Fibroblast of villous mesenchyme (primary cell): ENCODE data around the gene FKBP9. TPM values are rescaled to one million over a fixed set of nuclear protein-coding genes. Genes with fewer than 3 reads are reported as not detected.
A peak's percentile ranks its signal among the peaks of the same experiment; 100 is the strongest.

Experiments
- DNase-seq: peaks from one replicate; pipeline ENCODE4 v3.0.0-alpha.2; 2010; ENCODE audit warnings: low read depth
- H3K4me3 ChIP-seq: 2 replicates; pipeline ENCODE4 v1.5.1; 2011; ENCODE audit warnings: low read depth, mild to moderate bottlenecking, low read length
- total RNA-seq: library from RNA; depleted of rRNA; stranded (reverse); fragments of >200 nt; gene quantifications from 2 replicates; pipeline ENCODE4 v1.2.3, GENCODE V29; 2012
- TF ChIP-seq, protein P1 (sequence below): IDR thresholded peaks from 2 replicates; pipeline ENCODE4 v1.5.1; 2012; ENCODE audit warnings: low read depth, mild to moderate bottlenecking, low read length; ENCODE audit not compliant: insufficient read depth

The FKBP9 gene
- total RNA-seq, 1 donor = 224 TPM

DNA sequence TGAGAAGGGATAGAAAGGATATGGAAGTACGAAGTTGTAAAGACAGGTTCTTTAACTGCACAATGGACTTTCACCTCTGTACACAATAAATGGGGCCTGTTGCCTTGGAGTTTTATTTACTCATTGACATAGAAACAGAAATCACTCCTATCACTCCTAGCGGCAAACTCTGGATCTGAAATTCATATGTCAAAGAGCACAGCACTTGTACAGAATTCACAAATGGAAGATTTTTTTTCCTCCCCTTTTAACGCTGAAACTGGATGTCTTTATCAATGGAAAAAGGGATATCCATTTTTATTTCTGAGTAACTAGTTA is 87.1 kb downstream of the FKBP9 start:
- TF ChIP-seq, protein P1, sequence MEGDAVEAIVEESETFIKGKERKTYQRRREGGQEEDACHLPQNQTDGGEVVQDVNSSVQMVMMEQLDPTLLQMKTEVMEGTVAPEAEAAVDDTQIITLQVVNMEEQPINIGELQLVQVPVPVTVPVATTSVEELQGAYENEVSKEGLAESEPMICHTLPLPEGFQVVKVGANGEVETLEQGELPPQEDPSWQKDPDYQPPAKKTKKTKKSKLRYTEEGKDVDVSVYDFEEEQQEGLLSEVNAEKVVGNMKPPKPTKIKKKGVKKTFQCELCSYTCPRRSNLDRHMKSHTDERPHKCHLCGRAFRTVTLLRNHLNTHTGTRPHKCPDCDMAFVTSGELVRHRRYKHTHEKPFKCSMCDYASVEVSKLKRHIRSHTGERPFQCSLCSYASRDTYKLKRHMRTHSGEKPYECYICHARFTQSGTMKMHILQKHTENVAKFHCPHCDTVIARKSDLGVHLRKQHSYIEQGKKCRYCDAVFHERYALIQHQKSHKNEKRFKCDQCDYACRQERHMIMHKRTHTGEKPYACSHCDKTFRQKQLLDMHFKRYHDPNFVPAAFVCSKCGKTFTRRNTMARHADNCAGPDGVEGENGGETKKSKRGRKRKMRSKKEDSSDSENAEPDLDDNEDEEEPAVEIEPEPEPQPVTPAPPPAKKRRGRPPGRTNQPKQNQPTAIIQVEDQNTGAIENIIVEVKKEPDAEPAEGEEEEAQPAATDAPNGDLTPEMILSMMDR = no peak
- no peak for DNase-seq
- H3K4me3 ChIP-seq = no peak overlapping the region

DNA sequence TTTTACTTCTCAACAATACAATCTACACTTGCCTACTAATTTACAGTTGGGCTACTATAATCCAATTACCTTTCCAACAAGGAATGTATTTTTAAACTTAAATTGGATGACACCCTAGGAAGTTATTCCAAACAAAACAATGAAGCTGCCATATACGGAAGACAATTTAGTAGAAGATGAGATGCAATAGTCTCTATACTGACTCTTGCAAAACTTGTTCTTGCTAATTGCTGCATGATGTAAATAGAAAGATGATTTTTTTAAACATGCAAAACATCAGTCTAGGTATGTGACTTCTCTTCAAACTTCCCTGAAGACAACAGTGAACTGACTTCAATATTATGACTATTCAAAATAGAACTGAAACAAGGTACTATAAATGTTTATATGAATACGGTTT is 87.7 kb downstream of the FKBP9 start:
- TF ChIP-seq, protein P1 = no peak
- peak; percentile 55 for DNase-seq
- H3K4me3 ChIP-seq = no peak overlapping the region

DNA sequence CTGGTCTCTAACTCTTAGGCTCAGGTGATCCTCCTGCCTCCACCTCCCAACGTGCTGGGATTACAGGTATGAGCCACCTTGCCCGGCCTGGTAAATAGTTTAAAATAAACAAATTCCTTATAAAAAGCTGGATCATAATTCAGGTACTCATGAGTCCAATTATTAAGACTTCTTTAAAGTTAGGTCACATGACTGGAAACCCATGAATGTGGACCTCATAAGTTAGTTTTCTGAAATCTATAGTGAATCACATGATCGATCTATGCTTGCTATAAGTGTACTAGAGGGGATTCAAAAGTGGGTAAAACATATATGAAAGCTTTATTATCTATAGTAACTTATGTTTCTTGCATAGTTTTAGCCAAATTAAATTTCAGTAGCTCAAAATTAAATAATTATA is 91.0 kb downstream of the FKBP9 start:
- H3K4me3 ChIP-seq = no peak overlapping the region
- TF ChIP-seq, protein P1 = no peak
- DNase-seq = no peak

DNA sequence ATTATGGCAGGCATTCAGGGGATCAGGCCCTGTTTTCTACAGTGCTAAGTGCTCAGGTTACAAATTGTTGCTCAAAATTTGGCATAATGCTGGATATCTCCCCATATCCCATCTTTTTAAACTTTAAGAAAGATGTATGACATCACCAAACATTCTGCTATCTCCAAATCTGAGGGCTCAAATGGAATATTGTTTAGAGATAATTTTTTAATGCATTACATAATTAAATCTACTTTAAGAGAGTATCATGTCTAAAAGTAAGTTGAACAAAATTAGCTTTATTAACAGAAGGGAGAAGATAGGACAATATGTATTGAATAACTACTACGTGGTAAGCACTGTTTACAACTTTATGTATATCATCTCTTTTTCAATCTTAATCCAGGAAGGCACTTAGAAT is 91.5 kb downstream of the FKBP9 start:
- TF ChIP-seq, protein P1 = no peak
- no peak overlapping the region for H3K4me3 ChIP-seq
- DNase-seq = no peak

- TF ChIP-seq, protein P1 = peak; percentile 63
- no peak overlapping the region for H3K4me3 ChIP-seq
- DNase-seq = peak; percentile 70
Observed at GRCh38 chr7:33050535-33051318, 93.5 kb downstream of the FKBP9 start.

DNA sequence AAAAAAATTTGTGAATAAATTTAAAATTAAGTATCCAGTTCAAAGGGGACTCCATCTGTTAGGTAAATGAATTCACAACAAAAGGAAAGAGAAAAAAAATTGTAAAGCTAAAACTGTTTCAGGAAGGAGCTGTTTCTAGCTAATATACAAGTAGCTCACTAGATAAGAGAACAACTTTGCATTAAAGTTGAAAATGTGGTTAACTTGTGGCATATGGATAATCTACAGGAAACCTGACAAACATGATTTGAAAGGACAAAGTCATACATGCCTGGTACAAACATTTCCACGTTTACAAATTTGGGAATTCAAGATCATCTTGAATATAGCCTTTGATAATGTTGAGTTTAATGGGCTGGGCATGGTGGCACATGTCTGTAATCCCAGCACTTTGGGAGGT is 96.5 kb downstream of the FKBP9 start:
- DNase-seq = no peak
- no peak overlapping the region for H3K4me3 ChIP-seq
- TF ChIP-seq, protein P1 = no peak
